Astrocyte of the spinal cord (primary cell): Measurements from ENCODE around the gene CCDC174.

Source experiments
- DNase-seq: peaks from one replicate; pipeline ENCODE4 v3.0.0; 2011; ENCODE audit warnings: low read depth, low spot score
- H3K4me3 ChIP-seq: 2 replicates; pipeline ENCODE4 v1.5.1; 2011; ENCODE audit warnings: low read depth, mild to moderate bottlenecking, low read length, moderate library complexity
- CTCF ChIP-seq: IDR thresholded peaks from 2 replicates; pipeline ENCODE4 v1.5.1; 2012; ENCODE audit warnings: low read depth, mild to moderate bottlenecking, low read length, inconsistent platforms
- in situ Hi-C: cut with HindIII; loops from 2 replicates; pipeline ENCODE4 v1.10.0; 2017; ENCODE audit warnings: low sequenced_read_pairs

Gene CCDC174

GRCh38 chr3:14700891-14701290 is 49.3 kb downstream of the CCDC174 start:
- in situ Hi-C loops, result no loop called here
- DNase-seq, result no peak
- no peak overlapping the region for H3K4me3 ChIP-seq
- no peak for TF ChIP-seq CTCF

- no peak for DNase-seq
- no peak overlapping the region for H3K4me3 ChIP-seq
- TF ChIP-seq CTCF, result no peak
- in situ Hi-C loops, result no loop called here
These were observed 50.1 kb downstream of the CCDC174 start for GRCh38 chr3:14701676-14702075.

GRCh38 chr3:14703128-14703750 is 51.7 kb downstream of the CCDC174 start:
- H3K4me3 ChIP-seq, result no peak overlapping the region
- no peak for DNase-seq
- TF ChIP-seq CTCF, result no peak
- in situ Hi-C loops, result no loop called here

DNA sequence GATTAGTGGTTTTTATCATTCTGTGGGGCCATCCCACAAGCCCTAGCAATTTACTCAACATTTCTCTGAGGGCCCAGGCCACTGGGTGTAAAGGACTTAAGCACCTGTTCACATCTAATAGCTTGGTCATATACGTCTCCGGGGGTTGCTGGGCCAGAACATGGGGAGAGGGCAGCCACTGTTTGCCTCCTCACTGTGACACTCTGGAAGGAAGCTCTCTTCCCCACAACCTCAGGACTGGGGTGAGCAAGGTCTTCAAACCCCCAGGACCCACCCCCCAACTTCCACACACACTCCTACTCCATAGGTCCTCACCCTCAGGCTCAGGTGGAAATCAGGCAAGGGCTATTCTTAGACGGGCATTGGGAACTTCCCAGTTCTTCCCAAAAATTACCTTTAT is 52.2 kb downstream of the CCDC174 start:
- no peak for TF ChIP-seq CTCF
- H3K4me3 ChIP-seq, result no peak overlapping the region
- DNase-seq, result no peak
- in situ Hi-C loops, result no loop called here

DNA sequence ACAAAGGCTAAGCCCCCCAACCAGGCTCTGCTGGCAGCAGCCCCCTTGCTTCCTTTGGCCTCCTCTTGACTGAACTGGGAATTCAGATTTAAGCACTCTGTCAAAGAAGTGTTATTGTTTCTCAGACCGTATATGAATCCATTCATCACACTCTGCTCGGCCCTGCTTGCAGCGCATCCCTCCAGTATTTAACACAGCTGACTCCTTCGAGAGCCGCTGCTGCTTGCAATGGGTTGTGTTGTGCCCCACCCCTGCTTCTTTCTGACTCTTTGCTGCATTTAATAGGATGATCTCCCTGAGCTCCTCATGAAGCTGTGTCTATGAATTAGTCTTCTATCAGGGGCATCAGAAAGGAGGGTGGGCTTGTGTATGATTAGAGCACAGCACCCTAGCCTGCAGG is 54.5 kb downstream of the CCDC174 start:
- no peak for TF ChIP-seq CTCF
- in situ Hi-C loops, result no loop called here
- H3K4me3 ChIP-seq, result no peak overlapping the region
- DNase-seq, result no peak

DNA sequence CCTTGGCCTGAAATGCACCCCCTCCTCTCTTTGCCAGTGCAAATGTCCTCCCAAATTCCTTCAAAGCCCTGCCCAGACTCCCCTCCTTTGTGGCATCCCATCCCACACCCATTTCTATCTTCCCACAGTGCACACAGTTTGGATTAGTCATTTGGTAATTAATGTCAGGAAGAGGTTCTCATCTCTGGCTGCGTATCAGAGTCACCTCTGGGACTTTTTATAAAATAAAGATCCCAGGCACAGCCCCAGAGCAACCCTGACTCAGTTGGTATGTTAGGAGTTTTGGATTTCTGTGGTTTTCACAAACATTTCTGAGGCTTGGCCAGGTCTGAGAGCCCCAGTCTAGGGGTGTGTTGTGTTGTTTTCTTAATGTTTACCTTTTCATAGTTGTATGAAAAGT is 65.0 kb downstream of the CCDC174 start:
- in situ Hi-C loops, result no loop called here
- no peak for TF ChIP-seq CTCF
- no peak for DNase-seq
- H3K4me3 ChIP-seq, result no peak overlapping the region

DNA sequence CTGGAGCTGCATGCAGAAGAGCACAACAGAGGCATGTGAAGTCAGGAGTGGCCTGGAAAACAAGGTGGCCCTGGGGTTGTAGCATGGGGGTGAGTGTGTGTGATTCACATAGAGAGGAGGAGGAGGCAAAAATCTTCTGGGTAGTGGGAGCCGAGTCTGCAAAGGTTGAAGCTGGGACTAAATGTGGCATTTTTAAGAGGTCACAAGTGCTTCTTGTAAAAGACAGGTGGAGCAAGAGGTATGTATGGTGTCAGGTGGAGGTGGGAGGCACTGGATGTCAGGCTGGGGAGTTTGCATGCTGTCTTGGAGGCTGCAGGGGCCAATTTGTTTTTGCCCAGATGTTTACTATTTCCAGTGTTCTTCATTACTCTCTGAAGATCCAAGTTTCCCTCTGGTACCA is 65.7 kb downstream of the CCDC174 start:
- in situ Hi-C loops, result no loop called here
- no peak for TF ChIP-seq CTCF
- no peak for DNase-seq
- no peak overlapping the region for H3K4me3 ChIP-seq
